Measurements from ENCODE around the gene UST.
"Not testable (repeated sequence)": the region's sequence is repeated elsewhere in the genome, so short reads cannot be mapped to it uniquely, and the experiment has no call there.

The UST gene

DNA sequence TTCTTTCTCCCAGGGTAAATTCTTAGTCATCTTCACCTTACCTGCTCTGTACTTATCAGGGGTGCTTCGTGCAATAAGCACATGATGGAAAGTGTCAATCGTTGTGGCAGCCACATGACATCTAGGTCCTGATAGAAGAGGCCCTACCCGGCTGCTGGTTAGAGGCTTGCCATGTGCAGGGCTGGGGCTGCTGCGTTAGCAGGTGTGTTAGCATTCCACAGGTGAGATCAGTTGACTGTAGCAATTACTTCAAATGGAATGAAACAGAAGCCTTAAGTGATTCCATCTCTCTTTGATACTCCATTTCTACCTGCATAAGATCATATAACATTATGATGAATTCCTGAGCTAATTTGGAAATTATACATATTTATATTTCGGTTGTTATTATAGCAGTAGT is 127.0 kb downstream of the UST start:
- DNase-seq = no peak
- H3K9me3 ChIP-seq = no peaks in the 10 kb centered on the region; the same call in 1 of the 2 replicates
- H3K36me3 ChIP-seq = no peaks in the 10 kb centered on the region
- no peaks in the 10 kb centered on the region for H3K4me1 ChIP-seq
- TF ChIP-seq, protein P1, sequence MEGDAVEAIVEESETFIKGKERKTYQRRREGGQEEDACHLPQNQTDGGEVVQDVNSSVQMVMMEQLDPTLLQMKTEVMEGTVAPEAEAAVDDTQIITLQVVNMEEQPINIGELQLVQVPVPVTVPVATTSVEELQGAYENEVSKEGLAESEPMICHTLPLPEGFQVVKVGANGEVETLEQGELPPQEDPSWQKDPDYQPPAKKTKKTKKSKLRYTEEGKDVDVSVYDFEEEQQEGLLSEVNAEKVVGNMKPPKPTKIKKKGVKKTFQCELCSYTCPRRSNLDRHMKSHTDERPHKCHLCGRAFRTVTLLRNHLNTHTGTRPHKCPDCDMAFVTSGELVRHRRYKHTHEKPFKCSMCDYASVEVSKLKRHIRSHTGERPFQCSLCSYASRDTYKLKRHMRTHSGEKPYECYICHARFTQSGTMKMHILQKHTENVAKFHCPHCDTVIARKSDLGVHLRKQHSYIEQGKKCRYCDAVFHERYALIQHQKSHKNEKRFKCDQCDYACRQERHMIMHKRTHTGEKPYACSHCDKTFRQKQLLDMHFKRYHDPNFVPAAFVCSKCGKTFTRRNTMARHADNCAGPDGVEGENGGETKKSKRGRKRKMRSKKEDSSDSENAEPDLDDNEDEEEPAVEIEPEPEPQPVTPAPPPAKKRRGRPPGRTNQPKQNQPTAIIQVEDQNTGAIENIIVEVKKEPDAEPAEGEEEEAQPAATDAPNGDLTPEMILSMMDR (IDR thresholded peaks at IDR 0.05; ENCODE audit: low read depth, low read length) = no peak
- no peak overlapping the region for H3K4me3 ChIP-seq (ENCODE audit: low read depth, low read length)
- no peaks in the 10 kb centered on the region for H3K27me3 ChIP-seq

- Histone ChIP-seq H3K36me3 (no peaks in the 10 kb centered on the region), H3K27me3 (no peaks in the 10 kb centered on the region), H3K4me3 (ENCODE audit: low read depth, low read length) (no peak overlapping the region), H3K4me1 (no peaks in the 10 kb centered on the region), H3K9me3 (no peaks in the 10 kb centered on the region; the same call in 1 of the 2 replicates)
- TF ChIP-seq, protein P1 (IDR thresholded peaks at IDR 0.05; ENCODE audit: low read depth, low read length) = no peak
- no peak for DNase-seq
Observed at GRCh38 chr6:148874698-148875293, 128.0 kb downstream of the UST start.

- TF ChIP-seq, protein P1 (IDR thresholded peaks at IDR 0.05; ENCODE audit: low read depth, low read length) = no peak
- Histone ChIP-seq H3K27me3 (no peaks in the 10 kb centered on the region), H3K4me1 (no peaks in the 10 kb centered on the region), H3K4me3 (ENCODE audit: low read depth, low read length) (no peak overlapping the region), H3K36me3 (no peaks in the 10 kb centered on the region), H3K9me3 (no peaks in the 10 kb centered on the region)
- DNase-seq = no peak
Observed at GRCh38 chr6:148878683-148879082, 131.9 kb downstream of the UST start.

- H3K36me3 ChIP-seq; H3K9me3 ChIP-seq; H3K4me3 ChIP-seq (ENCODE audit: low read depth, low read length); H3K4me1 ChIP-seq; H3K27me3 ChIP-seq; DNase-seq: not testable (repeated sequence)
Observed at GRCh38 chr6:148880742-148881141, 133.9 kb downstream of the UST start.

- H3K4me3 ChIP-seq (ENCODE audit: low read depth, low read length) = no peak overlapping the region
- H3K27me3 ChIP-seq = peaks cover 3% of the 10 kb centered on the region; the same call in 1 of the 2 replicates
- no peaks in the 10 kb centered on the region for H3K4me1 ChIP-seq
- no peaks in the 10 kb centered on the region for H3K9me3 ChIP-seq
- H3K36me3 ChIP-seq = no peaks in the 10 kb centered on the region
- DNase-seq = no peak
- TF ChIP-seq, protein P1 (IDR thresholded peaks at IDR 0.05; ENCODE audit: low read depth, low read length) = no peak
Observed at GRCh38 chr6:148881593-148882311, 134.9 kb downstream of the UST start.

DNA sequence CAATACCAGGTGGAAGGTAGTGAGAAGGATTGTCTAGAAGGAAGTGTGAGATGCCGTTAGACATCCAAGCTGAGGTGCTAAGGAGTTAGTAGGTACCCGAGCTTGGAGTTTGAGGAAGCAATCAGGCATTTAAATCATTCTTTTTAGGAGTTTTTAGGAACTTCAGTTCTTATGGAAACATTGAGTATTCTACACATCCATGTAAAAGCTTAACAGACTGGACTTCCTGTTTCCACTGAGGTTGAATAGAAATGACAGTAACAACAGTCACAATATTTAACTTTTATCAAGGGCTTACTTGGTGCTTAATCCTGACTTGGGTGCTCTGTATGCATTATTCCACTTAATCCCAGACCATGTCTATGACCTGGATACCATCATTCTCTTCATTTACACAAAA is 136.4 kb downstream of the UST start:
- no peak for DNase-seq
- no peaks in the 10 kb centered on the region for H3K9me3 ChIP-seq
- H3K4me1 ChIP-seq = no peaks in the 10 kb centered on the region
- H3K27me3 ChIP-seq = peaks cover 9% of the 10 kb centered on the region
- no peak overlapping the region for H3K4me3 ChIP-seq (ENCODE audit: low read depth, low read length)
- H3K36me3 ChIP-seq = no peaks in the 10 kb centered on the region
- TF ChIP-seq, protein P1 (IDR thresholded peaks at IDR 0.05; ENCODE audit: low read depth, low read length) = no peak

All from BE2C (cell line).